LNCAP (cell line): ENCODE data around the gene MXI1.

Experiments used
- TF ChIP-seq, protein P1 (sequence below): fragments of 450-650 bp; IDR thresholded peaks from 2 replicates; pipeline ENCODE4 v1.5.1; 2017; ENCODE audit warnings: mild to moderate bottlenecking

MXI1 gene

DNA sequence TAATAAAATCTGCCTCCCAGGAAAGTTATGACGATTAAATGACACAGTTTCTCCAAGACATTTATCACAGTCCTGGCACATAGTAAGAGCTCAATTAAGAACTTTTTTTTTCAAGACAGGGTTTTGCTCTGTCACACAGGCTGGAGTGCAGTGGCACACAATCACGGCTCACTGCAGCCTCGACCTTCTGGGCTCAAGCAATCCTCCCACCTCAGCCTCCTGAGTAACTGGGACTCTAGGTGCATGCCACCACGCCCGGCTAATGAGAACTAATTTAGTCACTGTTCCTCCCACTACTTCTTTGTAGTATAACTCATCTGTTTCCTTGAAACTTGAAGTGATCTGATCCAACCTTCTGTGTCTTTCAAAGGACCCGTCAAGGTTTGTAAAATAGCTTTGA, 42.2 kb upstream of the MXI1 start:
- TF ChIP-seq, protein P1, sequence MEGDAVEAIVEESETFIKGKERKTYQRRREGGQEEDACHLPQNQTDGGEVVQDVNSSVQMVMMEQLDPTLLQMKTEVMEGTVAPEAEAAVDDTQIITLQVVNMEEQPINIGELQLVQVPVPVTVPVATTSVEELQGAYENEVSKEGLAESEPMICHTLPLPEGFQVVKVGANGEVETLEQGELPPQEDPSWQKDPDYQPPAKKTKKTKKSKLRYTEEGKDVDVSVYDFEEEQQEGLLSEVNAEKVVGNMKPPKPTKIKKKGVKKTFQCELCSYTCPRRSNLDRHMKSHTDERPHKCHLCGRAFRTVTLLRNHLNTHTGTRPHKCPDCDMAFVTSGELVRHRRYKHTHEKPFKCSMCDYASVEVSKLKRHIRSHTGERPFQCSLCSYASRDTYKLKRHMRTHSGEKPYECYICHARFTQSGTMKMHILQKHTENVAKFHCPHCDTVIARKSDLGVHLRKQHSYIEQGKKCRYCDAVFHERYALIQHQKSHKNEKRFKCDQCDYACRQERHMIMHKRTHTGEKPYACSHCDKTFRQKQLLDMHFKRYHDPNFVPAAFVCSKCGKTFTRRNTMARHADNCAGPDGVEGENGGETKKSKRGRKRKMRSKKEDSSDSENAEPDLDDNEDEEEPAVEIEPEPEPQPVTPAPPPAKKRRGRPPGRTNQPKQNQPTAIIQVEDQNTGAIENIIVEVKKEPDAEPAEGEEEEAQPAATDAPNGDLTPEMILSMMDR: no peak

- TF ChIP-seq, protein P1: no peak
Observed at GRCh38 chr10:110167149-110167548, 40.3 kb upstream of the MXI1 start.

DNA sequence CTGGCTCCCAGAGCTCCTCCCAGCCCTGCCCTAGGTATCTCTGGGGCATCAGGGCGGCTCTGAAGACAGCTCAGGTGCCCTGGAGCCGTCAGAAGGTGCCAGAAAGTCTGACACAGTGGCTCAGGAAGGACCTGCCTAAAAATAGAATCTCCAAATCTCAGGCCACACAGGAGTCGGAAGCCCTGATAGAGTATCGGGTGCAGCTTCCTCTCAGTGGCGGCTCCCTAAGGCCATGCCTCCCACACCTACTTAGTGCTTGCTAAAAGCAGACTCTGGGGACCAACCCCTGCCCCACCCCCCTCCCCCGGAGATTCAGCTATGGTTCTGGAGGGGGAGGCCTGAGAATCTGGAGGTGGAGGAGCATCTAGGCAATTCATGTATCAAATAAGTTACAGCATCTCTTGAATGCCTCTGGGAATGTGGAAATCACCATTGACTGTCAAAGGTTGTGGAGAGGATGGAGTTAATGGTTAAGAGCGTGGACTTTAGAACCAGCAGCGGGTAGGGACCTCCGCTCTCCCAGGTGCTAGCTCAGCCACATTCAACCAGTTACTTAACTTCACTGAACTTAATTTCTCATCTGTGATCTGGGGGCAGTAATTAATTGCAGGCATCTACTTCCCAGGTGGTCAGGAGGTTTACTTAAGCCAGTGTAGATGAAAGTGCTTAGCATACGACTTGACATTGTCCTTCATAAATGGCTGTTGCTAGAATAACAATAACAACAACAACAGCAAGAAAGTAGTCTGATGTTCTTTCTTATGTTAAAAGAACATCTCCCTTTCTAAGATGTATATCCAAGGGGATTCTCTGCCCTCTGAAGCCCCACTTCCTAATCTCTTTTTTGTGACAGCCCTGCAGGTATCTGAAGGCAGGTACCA, 38.6 kb upstream of the MXI1 start:
- TF ChIP-seq, protein P1: no peak

DNA sequence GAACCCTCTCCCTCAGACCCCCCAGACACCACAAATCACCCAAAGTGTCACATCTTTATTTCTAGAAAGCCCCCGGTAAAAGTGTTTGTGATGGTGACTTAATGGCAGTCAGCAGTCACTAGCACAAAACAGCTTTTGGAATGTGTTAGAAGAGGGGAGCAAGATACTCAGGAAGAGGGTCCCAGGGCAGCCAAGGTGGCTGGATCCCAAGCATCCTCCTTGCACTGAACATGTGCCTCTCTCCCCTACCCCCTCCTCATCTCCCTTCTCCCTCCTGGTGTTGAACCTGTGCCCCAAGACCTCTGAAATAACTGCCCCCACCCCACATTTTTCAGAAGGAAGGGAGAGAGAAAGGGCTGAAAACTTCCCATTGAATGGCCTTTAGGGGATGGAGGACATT, 37.8 kb upstream of the MXI1 start:
- TF ChIP-seq, protein P1: no peak

GRCh38 chr10:110170142-110170971, 37.0 kb upstream of the MXI1 start:
- TF ChIP-seq, protein P1: no peak

- TF ChIP-seq, protein P1: no peak
Observed at GRCh38 chr10:110171032-110171431, 36.4 kb upstream of the MXI1 start.

DNA sequence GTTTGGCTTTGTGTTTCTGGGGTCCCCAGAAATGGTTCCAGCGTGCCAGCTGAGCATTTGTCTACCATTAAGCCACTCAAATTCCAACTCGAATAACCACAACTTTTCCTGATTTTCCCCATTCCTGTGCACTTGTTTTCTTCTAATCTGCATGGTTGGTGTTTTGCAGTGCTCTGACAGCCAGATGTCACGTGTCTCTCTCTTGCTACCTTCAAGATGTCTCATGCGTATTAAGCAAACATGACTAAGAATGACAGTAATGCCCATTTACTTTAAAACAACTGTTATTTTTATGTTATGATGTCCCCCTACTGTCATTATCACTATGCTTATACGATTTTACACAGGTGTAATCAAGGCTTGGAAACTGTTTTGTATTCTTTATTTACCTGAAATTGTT, 35.2 kb upstream of the MXI1 start:
- TF ChIP-seq, protein P1: no peak
